GM12878 (cell line): ENCODE data around the gene DLG1. TPM values are rescaled to one million over a fixed set of nuclear protein-coding genes. Genes with fewer than 3 reads are reported as not detected.

ENCODE experiments used
- ATAC-seq: fragments of 200-7000 bp; cut with Tn5 transposase; 3 replicates; pipeline ENCODE4 v1.9.1; 2020; ENCODE audit warnings: mild to moderate bottlenecking, moderate library complexity
- BruUV-seq: library from RNA; stranded (reverse); fragments of 400-500 nt; replicated peaks from 2 replicates; lab custom pipeline; 2021; lab: Mats Ljungman, UMichigan
- CTCF ChIA-PET: fragments of 300-600 bp; sonication (Branson Sonifier 250); formaldehyde crosslinking; extraction: SDS; loops from one replicate; lab custom pipeline; 2021; ENCODE audit warnings: inconsistent platforms; lab: Yijun Ruan, JAX
- POLR2A ChIA-PET: fragments of 350-600 bp; formaldehyde crosslinking; extraction: SDS; loops from one replicate; lab custom pipeline; 2021; ENCODE audit warnings: inconsistent platforms; lab: Charles Lee
- RAD21 ChIA-PET: fragments of 300-600 bp; sonication (Branson Sonifier 250); formaldehyde crosslinking; loops from one replicate; lab custom pipeline; 2023; ENCODE audit warnings: antibody characterized with exemption; ENCODE audit not compliant: unreplicated experiment; lab: Charles Lee
- SMC1A ChIA-PET: fragments of 300-600 bp; sonication (Branson Sonifier 250); formaldehyde crosslinking; loops from one replicate; lab custom pipeline; 2023; ENCODE audit not compliant: unreplicated experiment, uncharacterized antibody; lab: Charles Lee
- DNase-seq: peaks from one replicate; pipeline ENCODE4 v3.0.0-alpha.2; 2011; ENCODE audit warnings: low read depth, low spot score
- FAIRE-seq: peaks from 3 replicates; lab custom pipeline; 2011; peaks lifted over from hg19 to GRCh38; lab: Jason Lieb, UNC
- H2AFZ ChIP-seq: 2 replicates; pipeline ENCODE4 v1.6.0; 2011; ENCODE audit warnings: low read depth, low read length, control low read depth; ENCODE audit not compliant: control insufficient read depth
- H3K27ac ChIP-seq: 2 replicates; pipeline ENCODE4 v1.5.1; 2011; ENCODE audit warnings: control low read depth; ENCODE audit not compliant: control insufficient read depth, insufficient read depth
- H3K27me3 ChIP-seq, 2 experiments: replicated peaks in 1 of 2; 2 replicates each; pipeline versions ENCODE4 v1.6.0 to v1.6.1; 2011; ENCODE audit warnings: low read length in 1 of 2; ENCODE audit not compliant: control insufficient read depth in 2 of 2, insufficient read depth in 2 of 2
- H3K36me3 ChIP-seq, 2 experiments: 2 replicates each; pipeline ENCODE4 v1.5.1; 2011; ENCODE audit warnings: low read length in 1 of 2; ENCODE audit not compliant: control insufficient read depth in 2 of 2, insufficient read depth in 2 of 2
- H3K4me1 ChIP-seq: 2 replicates; pipeline ENCODE4 v1.6.1; 2011; ENCODE audit warnings: mild to moderate bottlenecking, low read length, moderate library complexity, mixed read lengths; ENCODE audit not compliant: control insufficient read depth, insufficient read depth
- H3K4me2 ChIP-seq: 2 replicates; pipeline ENCODE4 v1.6.0; 2011; ENCODE audit warnings: control low read depth; ENCODE audit not compliant: control insufficient read depth, insufficient read depth
- H3K4me3 ChIP-seq: fragments of 200-600 bp; sonication (generic); 2 replicates; pipeline ENCODE4 v1.5.1; 2016
- H3K79me2 ChIP-seq: 2 replicates; pipeline ENCODE4 v1.6.0; 2011; ENCODE audit warnings: low read length; ENCODE audit not compliant: control insufficient read depth, insufficient read depth
- H3K9ac ChIP-seq: 2 replicates; pipeline ENCODE4 v1.8.0; 2011; ENCODE audit warnings: low read length, control low read depth, mixed read lengths; ENCODE audit not compliant: control insufficient read depth, insufficient read depth
- H3K9me3 ChIP-seq: replicated peaks from 3 replicates; pipeline ENCODE4 v1.5.1; 2011; ENCODE audit warnings: mild to moderate bottlenecking, low read length; ENCODE audit not compliant: control insufficient read depth, insufficient read depth
- H4K20me1 ChIP-seq: 2 replicates; pipeline ENCODE4 v1.6.0; 2011; ENCODE audit not compliant: control insufficient read depth, insufficient read depth
- BRCA1 ChIP-seq: IDR thresholded peaks from 2 replicates; pipeline ENCODE4 v1.6.1; 2011; ENCODE audit warnings: low read depth, low read length, improper control_type of control experiment
- E2F8 ChIP-seq: fragments of 450-650 bp; IDR thresholded peaks from 2 replicates; pipeline ENCODE4 v1.6.1; 2018; ENCODE audit warnings: mild to moderate bottlenecking, low read depth, moderate library complexity; ENCODE audit not compliant: partially characterized antibody
- EGR1 ChIP-seq, 2 experiments: IDR thresholded peaks; 1 replicate in 1 of 2; 2 replicates in 1 of 2; pipeline ENCODE4 v1.6.1; 2011 to 2012; ENCODE audit warnings: low read depth in 2 of 2, low read length in 2 of 2, borderline replicate concordance in 1 of 2, mild to moderate bottlenecking in 1 of 2, moderate library complexity in 1 of 2
- ESRRA ChIP-seq: IDR thresholded peaks from 2 replicates; pipeline ENCODE4 v1.6.1; 2012; ENCODE audit warnings: mild to moderate bottlenecking, low read length, improper control_type of control experiment
- GABPA ChIP-seq: IDR thresholded peaks from 2 replicates; pipeline ENCODE4 v1.6.1; 2014; ENCODE audit warnings: antibody characterized with exemption, low read depth, mild to moderate bottlenecking, inconsistent platforms
- HDGF ChIP-seq: fragments of 450-650 bp; IDR thresholded peaks from 2 replicates; pipeline ENCODE4 v1.6.1; 2016; ENCODE audit warnings: antibody characterized with exemption
- MXI1 ChIP-seq: fragments of 150-350 bp; IDR thresholded peaks from 2 replicates; pipeline ENCODE4 v1.6.1; 2011; ENCODE audit warnings: low read depth, mild to moderate bottlenecking, inconsistent platforms, low read length, improper control_type of control experiment
- SREBF2 ChIP-seq: IDR thresholded peaks from 2 replicates; pipeline ENCODE4 v1.6.1; 2012; ENCODE audit warnings: mild to moderate bottlenecking, low read length
- SRF ChIP-seq, 2 experiments: IDR thresholded peaks; 2 replicates each; pipeline ENCODE4 v1.6.1; 2011; ENCODE audit warnings: low read depth in 2 of 2, low read length in 2 of 2, mild to moderate bottlenecking in 1 of 2, moderate library complexity in 1 of 2
- TCF7 ChIP-seq: IDR thresholded peaks from 2 replicates; pipeline ENCODE4 v1.6.1; 2014; ENCODE audit warnings: antibody characterized with exemption, borderline replicate concordance
- WRNIP1 ChIP-seq: IDR thresholded peaks from 2 replicates; pipeline ENCODE4 v1.6.1; 2011; ENCODE audit warnings: low read depth, low read length, improper control_type of control experiment, borderline replicate concordance
- ZNF274 ChIP-seq: IDR thresholded peaks from one replicate; pipeline ENCODE4 v1.8.0; 2011; ENCODE audit not compliant: insufficient read length, insufficient read depth
- WGBS: methylation state at CpG from one replicate; pipeline ENCODE4 v1.1.6; 2016; ENCODE audit warnings: low lambda C conversion rate; ENCODE audit not compliant: insufficient replicate concordance, insufficient coverage; ENCODE audit errors: missing lambda C conversion rate; 5-methylcytosine and 5-hydroxymethylcytosine counted together
- in situ Hi-C: fragments of 300-500 bp; cut with MboI; formaldehyde crosslinking; loops from 9 replicates; pipeline ENCODE4 v1.14.3; 2018; ENCODE audit warnings: mixed read lengths
- intact Hi-C: fragments of 100-400 bp; cut with micrococcal nuclease; formaldehyde crosslinking; loops from one replicate; pipeline ENCODE4 v1.14.2; 2022; ENCODE audit not compliant: unreplicated experiment
- polyA plus RNA-seq, 11 experiments: library from polyadenylated mRNA; depleted of rRNA in 4 of 11; unstranded in 6 of 11; stranded (reverse) in 5 of 11; fragments of >200 nt; fragmentation: Nextera tagmentation in 4 of 11; fragmentation: Illumina TruSeq in 1 of 11; extraction: Ambion mirVana in 4 of 11; extraction: Trizol in 1 of 11; gene quantifications; 1 replicate in 1 of 11; 2 replicates in 10 of 11; pipeline versions ENCODE4 v1.2.1 to v1.2.3, GENCODE V29; 2011 to 2016; ENCODE audit warnings: inconsistent platforms in 2 of 11, missing spikeins in 2 of 11, low read depth in 1 of 11
- total RNA-seq, 4 experiments: library from RNA; depleted of rRNA in 3 of 4; stranded (reverse); fragments of >200 nt in 3 of 4; fragmentation: Illumina TruSeq in 1 of 4; extraction: Trizol in 1 of 4; gene quantifications; 2 replicates each; pipeline versions ENCODE4 v1.2.1 to v1.2.3, GENCODE V29; 2013 to 2021

The DLG1 gene
- total and polyA plus RNA-seq, 10 of the 15 experiments (the other 5 are each of a cell fraction or from before 2014, with no cell fraction given), result 9.2 to 63.1 (median 40.1) TPM

- no peak overlapping the region for H3K4me2 ChIP-seq
- in situ Hi-C loops, result no loop called here
- ChIA-PET SMC1A (interaction anchor here (1.3 to 3.3 kb wide), 2 partner anchors 12 to 45 kb away, joined by 3 to 21 read pairs; no protein-coding TSS in a partner anchor), POLR2A (no interaction called here), RAD21 (interaction anchor here (1.0 to 3.6 kb wide), 3 partner anchors 12 to 234 kb away, joined by 3 to 17 read pairs (median 3); no protein-coding TSS in a partner anchor), CTCF (interaction anchor here (0.7 to 3.5 kb wide), 5 partner anchors 9 to 232 kb away, joined by 3 to 40 read pairs (median 9); no protein-coding TSS in a partner anchor)
- intact Hi-C loops, result no loop called here
- FAIRE-seq (no peak), ATAC-seq (no peak), DNase-seq (no peak)
- no peaks in the 10 kb centered on the region for H3K9me3 ChIP-seq
- H3K4me1 ChIP-seq, result no peaks in the 10 kb centered on the region
- no peaks in the 10 kb centered on the region for H4K20me1 ChIP-seq
- H3K4me3 ChIP-seq, result no peak overlapping the region
- H3K36me3 ChIP-seq, result peaks cover 0 to 3% of the 10 kb centered on the region in 2 experiments; a peak in 3 of 4 replicates
- TF ChIP-seq E2F8 (no peak), HDGF (no peak), SRF (IDR thresholded peaks at IDR 0.05; ENCODE audit: low read depth in 2 of 2, low read length in 2 of 2) (no peak), GABPA (no peak), MXI1 (no peak), WRNIP1 (no peak), ZNF274 (no peak), ESRRA (no peak), TCF7 (no peak), EGR1 (IDR thresholded peaks at IDR 0.05; ENCODE audit: borderline replicate concordance in 1 of 2, low read depth in 2 of 2, low read length in 2 of 2) (no peak), SREBF2 (no peak), BRCA1 (no peak)
- WGBS, result 96% methylated on average over 3 of the region's 3 CpGs
- no peak overlapping the region for H3K27ac ChIP-seq
- no peaks in the 10 kb centered on the region for H3K27me3 ChIP-seq
- H3K9ac ChIP-seq, result no peak overlapping the region
- peaks cover 19% of the 10 kb centered on the region for H3K79me2 ChIP-seq
- H2AFZ ChIP-seq, result no peak overlapping the region
- BruUV-seq, result no TSS peak
Measured at GRCh38 chr3:197269024-197269423, 29.4 kb downstream of the DLG1 start.
